Fibroblast of mammary gland (primary cell): Measurements from ENCODE around the gene BTNL9.
"Not testable (repeated sequence)": the region's sequence is repeated elsewhere in the genome, so short reads cannot be mapped to it uniquely, and the experiment has no call there.

Source experiments
- DNase-seq: peaks from one replicate; pipeline ENCODE4 v3.0.0-alpha.2; 2010; ENCODE audit warnings: low read depth
- H3K4me3 ChIP-seq: 2 replicates; pipeline ENCODE4 v1.5.1; 2011; ENCODE audit warnings: low read depth, mild to moderate bottlenecking, low read length, moderate library complexity; ENCODE audit not compliant: control insufficient read depth
- CTCF ChIP-seq: conservative IDR thresholded peaks from 2 replicates; pipeline ENCODE4 v1.5.1; 2011; ENCODE audit warnings: low read depth, low read length, inconsistent platforms; ENCODE audit not compliant: control insufficient read depth, insufficient read depth

Gene BTNL9

GRCh38 chr5:181100121-181100875 is 60.2 kb downstream of the BTNL9 start:
- peak overlapping the region; percentile 9 for H3K4me3 ChIP-seq

GRCh38 chr5:181101030-181101641 is 61.1 kb downstream of the BTNL9 start:
- not testable (repeated sequence) for DNase-seq, H3K4me3 ChIP-seq

More at GRCh38 chr5:181100121-181100875, 60.2 kb downstream of the BTNL9 start:
- DNase-seq: peak; percentile 25
- no peak for TF ChIP-seq CTCF

GRCh38 chr5:181101930-181102674 is 62.0 kb downstream of the BTNL9 start:
- not testable (repeated sequence) for DNase-seq, H3K4me3 ChIP-seq

- not testable (repeated sequence) for DNase-seq
- H3K4me3 ChIP-seq: peak overlapping the region; percentile 10
Observed at GRCh38 chr5:181104259-181104568, 64.1 kb downstream of the BTNL9 start.

GRCh38 chr5:181104606-181105390 is 64.7 kb downstream of the BTNL9 start:
- DNase-seq, H3K4me3 ChIP-seq: not testable (repeated sequence)

GRCh38 chr5:181105391-181106025 is 65.4 kb downstream of the BTNL9 start:
- TF ChIP-seq CTCF: no peak
- no peak overlapping the region for H3K4me3 ChIP-seq
- no peak for DNase-seq

GRCh38 chr5:181107699-181108098 is 67.6 kb downstream of the BTNL9 start:
- no peak for TF ChIP-seq CTCF
- H3K4me3 ChIP-seq: no peak overlapping the region
- DNase-seq: no peak

- no peak overlapping the region for H3K4me3 ChIP-seq
- no peak for TF ChIP-seq CTCF
- no peak for DNase-seq
Observed at GRCh38 chr5:181108578-181109165, 68.6 kb downstream of the BTNL9 start.
